LoVo (cell line): Measurements from ENCODE around the gene MSH6.

Experiments used
- DNase-seq: peaks from one replicate; pipeline ENCODE4 v3.0.0-alpha.2; 2016; ENCODE audit warnings: low spot score

Gene MSH6

GRCh38 chr2:47779426-47779790 is 3.5 kb upstream of the MSH6 start:
- no peak for DNase-seq

GRCh38 chr2:47782381-47782670 is 619 bp upstream of the MSH6 start:
- DNase-seq, result peak; percentile 2

GRCh38 chr2:47783486-47784351 is 774 bp downstream of the MSH6 start:
- peak; percentile 43 for DNase-seq

- no peak for DNase-seq
Measured at GRCh38 chr2:47784352-47784851, 1.5 kb downstream of the MSH6 start.

GRCh38 chr2:47785986-47786385 is 3.0 kb downstream of the MSH6 start:
- no peak for DNase-seq

- DNase-seq, result no peak
Measured at GRCh38 chr2:47796090-47796697, 13.2 kb downstream of the MSH6 start.

GRCh38 chr2:47798631-47799030 is 15.7 kb downstream of the MSH6 start:
- no peak for DNase-seq

GRCh38 chr2:47799031-47799609 is 16.2 kb downstream of the MSH6 start:
- no peak for DNase-seq

- no peak for DNase-seq
Measured at GRCh38 chr2:47801118-47801517, 18.2 kb downstream of the MSH6 start.

GRCh38 chr2:47803363-47803762 is 20.4 kb downstream of the MSH6 start:
- no peak for DNase-seq

GRCh38 chr2:47803770-47804169 is 20.8 kb downstream of the MSH6 start:
- DNase-seq, result no peak

- DNase-seq, result no peak
Measured at GRCh38 chr2:47805850-47806249, 22.9 kb downstream of the MSH6 start.

GRCh38 chr2:47808614-47809013 is 25.7 kb downstream of the MSH6 start:
- no peak for DNase-seq

GRCh38 chr2:47809903-47810302 is 27.0 kb downstream of the MSH6 start:
- DNase-seq, result no peak

- no peak for DNase-seq
Measured at GRCh38 chr2:47810850-47811249, 27.9 kb downstream of the MSH6 start.

GRCh38 chr2:47811668-47812067 is 28.7 kb downstream of the MSH6 start:
- DNase-seq, result no peak

GRCh38 chr2:47815764-47816163 is 32.8 kb downstream of the MSH6 start:
- DNase-seq, result no peak

GRCh38 chr2:47818777-47819176 is 35.8 kb downstream of the MSH6 start:
- no peak for DNase-seq

GRCh38 chr2:47819834-47820233 is 36.9 kb downstream of the MSH6 start:
- DNase-seq, result peak; percentile 20

GRCh38 chr2:47822518-47822917 is 39.6 kb downstream of the MSH6 start:
- DNase-seq, result no peak

- no peak for DNase-seq
Measured at GRCh38 chr2:47833516-47833968, 50.6 kb downstream of the MSH6 start.

GRCh38 chr2:47838249-47838648 is 55.3 kb downstream of the MSH6 start:
- no peak for DNase-seq

- DNase-seq, result no peak
Measured at GRCh38 chr2:47838686-47839085, 55.7 kb downstream of the MSH6 start.
